SK-N-SH treated with all-trans-retinoic acid at 6 μM for 48 hours (cell line): Measurements from ENCODE around the gene CDK5RAP2.

Experiments used
- ATAC-seq: fragments of 200-7000 bp; cut with Tn5 transposase; 3 replicates; pipeline ENCODE4 v1.9.1; 2020; ENCODE audit warnings: mild to moderate bottlenecking, moderate library complexity
- ARNTL ChIP-seq: fragments of 450-650 bp; formaldehyde crosslinking; IDR thresholded peaks from 2 replicates; pipeline ENCODE4 v1.5.0; 2020; ENCODE audit warnings: low read depth, mild to moderate bottlenecking, moderate library complexity, borderline replicate concordance
- BACH2 ChIP-seq: fragments of 250-450 bp; sonication (Bioruptor Pico); IDR thresholded peaks from 2 replicates; pipeline ENCODE4 v1.9.0; 2021; ENCODE audit warnings: mild to moderate bottlenecking, borderline replicate concordance
- CSDC2 ChIP-seq: fragments of 250-450 bp; sonication (Bioruptor Pico); IDR thresholded peaks from 2 replicates; pipeline ENCODE4 v1.5.0; 2020; ENCODE audit warnings: mild to moderate bottlenecking, moderate library complexity
- GLIS3 ChIP-seq: fragments of 250-450 bp; sonication (Bioruptor Pico); IDR thresholded peaks from 2 replicates; pipeline ENCODE4 v1.5.0; 2020; ENCODE audit warnings: mild to moderate bottlenecking, moderate library complexity
- ISL1 ChIP-seq: fragments of 250-450 bp; sonication (Bioruptor Pico); IDR thresholded peaks from 2 replicates; pipeline ENCODE4 v2.1.2; 2022; ENCODE audit warnings: mild to moderate bottlenecking, moderate library complexity
- PPARA ChIP-seq: fragments of 250-450 bp; sonication (Bioruptor Pico); IDR thresholded peaks from 2 replicates; pipeline ENCODE4 v1.5.0; 2020; ENCODE audit warnings: mild to moderate bottlenecking, borderline replicate concordance
- RARB ChIP-seq: fragments of 250-450 bp; sonication (Bioruptor Pico); IDR thresholded peaks from 2 replicates; pipeline ENCODE4 v1.8.0; 2021; ENCODE audit warnings: mild to moderate bottlenecking, moderate library complexity
- SNAI2 ChIP-seq: fragments of 250-450 bp; sonication (Bioruptor Pico); IDR thresholded peaks from 2 replicates; pipeline ENCODE4 v1.5.0; 2020; ENCODE audit warnings: mild to moderate bottlenecking, moderate library complexity
- TOX ChIP-seq: fragments of 250-450 bp; sonication (Bioruptor Pico); IDR thresholded peaks from 2 replicates; pipeline ENCODE4 v1.8.0; 2021; ENCODE audit warnings: mild to moderate bottlenecking, moderate library complexity, borderline replicate concordance
- TSHZ2 ChIP-seq: fragments of 250-450 bp; sonication (Bioruptor Pico); IDR thresholded peaks from 2 replicates; pipeline ENCODE4 v1.5.0; 2020; ENCODE audit warnings: mild to moderate bottlenecking, moderate library complexity
- ZC3H10 ChIP-seq: fragments of 250-450 bp; sonication (Bioruptor Pico); IDR thresholded peaks from 2 replicates; pipeline ENCODE4 v1.5.1; 2021; ENCODE audit warnings: mild to moderate bottlenecking, moderate library complexity
- ZFP30 ChIP-seq: fragments of 450-650 bp; formaldehyde crosslinking; IDR thresholded peaks from 2 replicates; pipeline ENCODE4 v1.5.0; 2022; ENCODE audit warnings: mild to moderate bottlenecking, moderate library complexity
- ZNF565 ChIP-seq: fragments of 450-650 bp; formaldehyde crosslinking; conservative IDR thresholded peaks from 2 replicates; pipeline ENCODE4 v1.5.0; 2020; ENCODE audit warnings: low read depth, mild to moderate bottlenecking, moderate library complexity
- ZNF70 ChIP-seq: fragments of 450-650 bp; formaldehyde crosslinking; IDR thresholded peaks from 2 replicates; pipeline ENCODE4 v1.5.0; 2020; ENCODE audit warnings: mild to moderate bottlenecking, moderate library complexity
- ZNF8 ChIP-seq: fragments of 450-650 bp; formaldehyde crosslinking; IDR thresholded peaks from 2 replicates; pipeline ENCODE4 v1.5.0; 2020; ENCODE audit warnings: mild to moderate bottlenecking, moderate library complexity
- TF ChIP-seq, protein P1 (sequence below): fragments of 250-450 bp; sonication (Bioruptor Pico); IDR thresholded peaks from 2 replicates; pipeline ENCODE4 v1.8.0; 2020; ENCODE audit warnings: mild to moderate bottlenecking, moderate library complexity, borderline replicate concordance
- TF ChIP-seq, protein P2 (sequence below): fragments of 250-450 bp; sonication (Bioruptor Pico); IDR thresholded peaks from 2 replicates; pipeline ENCODE4 v1.8.0; 2021; ENCODE audit warnings: low read depth, mild to moderate bottlenecking, moderate library complexity, borderline replicate concordance
- TF ChIP-seq, protein P3 (sequence below): fragments of 250-450 bp; sonication (Bioruptor Pico); IDR thresholded peaks from 2 replicates; pipeline ENCODE4 v1.5.1; 2020; ENCODE audit warnings: low read depth, mild to moderate bottlenecking, moderate library complexity

CDK5RAP2 gene

DNA sequence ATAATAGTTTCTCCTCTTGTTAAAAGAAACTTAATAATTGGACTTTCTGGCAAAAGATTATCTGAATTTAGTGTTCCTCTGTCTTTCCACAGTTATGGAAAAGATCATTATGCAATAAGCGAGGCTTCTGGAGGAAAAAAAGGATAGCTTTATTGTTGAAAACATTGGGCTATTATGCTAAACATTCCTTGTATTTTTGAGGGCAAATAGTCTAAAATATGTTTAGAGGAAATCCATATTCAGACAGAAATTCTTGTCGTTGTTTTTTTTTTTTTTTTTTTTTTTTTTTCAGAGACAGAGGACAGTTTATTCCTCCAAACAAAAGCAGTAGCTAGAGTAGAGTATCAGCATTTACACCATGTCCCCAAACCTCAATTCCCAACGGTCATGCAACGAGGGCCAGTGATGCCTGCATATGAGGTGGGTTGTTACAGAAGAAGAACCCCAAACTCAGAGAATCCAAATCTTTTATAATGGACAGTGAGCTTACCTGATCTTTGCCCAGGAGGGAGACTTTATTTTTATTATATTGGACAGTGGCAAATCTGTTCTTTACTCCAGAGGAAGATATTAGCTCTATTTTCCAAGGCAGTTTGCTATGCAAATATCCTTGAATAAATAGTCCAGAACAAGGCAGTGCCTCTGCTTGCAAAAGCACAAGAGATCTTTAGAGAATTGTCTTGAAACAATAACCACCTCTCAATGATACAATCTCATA is 48.4 kb upstream of the CDK5RAP2 start (continued):
- TF ChIP-seq ZC3H10 (no peak), SNAI2 (CRISPR knock-in tag) (no peak), ZFP30 (CRISPR knock-in tag) (no peak), ZNF70 (CRISPR knock-in tag) (no peak), ARNTL (no peak), BACH2 (CRISPR knock-in tag) (no peak), ZNF8 (CRISPR knock-in tag) (no peak)
- TF ChIP-seq, protein P1, sequence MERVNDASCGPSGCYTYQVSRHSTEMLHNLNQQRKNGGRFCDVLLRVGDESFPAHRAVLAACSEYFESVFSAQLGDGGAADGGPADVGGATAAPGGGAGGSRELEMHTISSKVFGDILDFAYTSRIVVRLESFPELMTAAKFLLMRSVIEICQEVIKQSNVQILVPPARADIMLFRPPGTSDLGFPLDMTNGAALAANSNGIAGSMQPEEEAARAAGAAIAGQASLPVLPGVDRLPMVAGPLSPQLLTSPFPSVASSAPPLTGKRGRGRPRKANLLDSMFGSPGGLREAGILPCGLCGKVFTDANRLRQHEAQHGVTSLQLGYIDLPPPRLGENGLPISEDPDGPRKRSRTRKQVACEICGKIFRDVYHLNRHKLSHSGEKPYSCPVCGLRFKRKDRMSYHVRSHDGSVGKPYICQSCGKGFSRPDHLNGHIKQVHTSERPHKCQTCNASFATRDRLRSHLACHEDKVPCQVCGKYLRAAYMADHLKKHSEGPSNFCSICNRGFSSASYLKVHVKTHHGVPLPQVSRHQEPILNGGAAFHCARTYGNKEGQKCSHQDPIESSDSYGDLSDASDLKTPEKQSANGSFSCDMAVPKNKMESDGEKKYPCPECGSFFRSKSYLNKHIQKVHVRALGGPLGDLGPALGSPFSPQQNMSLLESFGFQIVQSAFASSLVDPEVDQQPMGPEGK: no peak
- TF ChIP-seq, all 23 proteins: peak for 0

DNA sequence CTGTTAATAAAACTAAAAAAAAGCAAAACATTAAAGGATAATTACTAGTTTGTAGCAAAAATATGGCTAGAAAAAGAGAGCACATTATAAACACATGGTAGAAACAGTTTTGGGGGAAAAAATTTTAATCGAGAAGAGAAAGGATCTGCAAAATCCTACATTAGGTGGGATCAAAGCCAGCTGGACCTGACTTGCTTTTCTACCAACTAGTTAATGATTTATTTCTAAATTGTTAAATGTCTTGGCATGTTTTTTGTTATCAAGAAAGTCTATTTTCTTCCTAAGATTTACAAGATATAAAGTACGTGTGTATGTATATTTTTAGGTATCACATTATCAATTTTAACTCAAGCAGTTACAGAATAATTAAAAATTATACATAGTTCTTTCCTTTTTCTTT is 47.1 kb upstream of the CDK5RAP2 start:
- ATAC-seq: no peak
- TF ChIP-seq ZNF70 (CRISPR knock-in tag) (no peak), PPARA (CRISPR knock-in tag) (no peak), ZNF8 (CRISPR knock-in tag) (no peak), RARB (CRISPR knock-in tag) (no peak), ZNF565 (CRISPR knock-in tag) (no peak), GLIS3 (CRISPR knock-in tag) (no peak), CSDC2 (CRISPR knock-in tag) (no peak), TSHZ2 (CRISPR knock-in tag) (no peak), SNAI2 (CRISPR knock-in tag) (no peak)
- TF ChIP-seq, protein P2, sequence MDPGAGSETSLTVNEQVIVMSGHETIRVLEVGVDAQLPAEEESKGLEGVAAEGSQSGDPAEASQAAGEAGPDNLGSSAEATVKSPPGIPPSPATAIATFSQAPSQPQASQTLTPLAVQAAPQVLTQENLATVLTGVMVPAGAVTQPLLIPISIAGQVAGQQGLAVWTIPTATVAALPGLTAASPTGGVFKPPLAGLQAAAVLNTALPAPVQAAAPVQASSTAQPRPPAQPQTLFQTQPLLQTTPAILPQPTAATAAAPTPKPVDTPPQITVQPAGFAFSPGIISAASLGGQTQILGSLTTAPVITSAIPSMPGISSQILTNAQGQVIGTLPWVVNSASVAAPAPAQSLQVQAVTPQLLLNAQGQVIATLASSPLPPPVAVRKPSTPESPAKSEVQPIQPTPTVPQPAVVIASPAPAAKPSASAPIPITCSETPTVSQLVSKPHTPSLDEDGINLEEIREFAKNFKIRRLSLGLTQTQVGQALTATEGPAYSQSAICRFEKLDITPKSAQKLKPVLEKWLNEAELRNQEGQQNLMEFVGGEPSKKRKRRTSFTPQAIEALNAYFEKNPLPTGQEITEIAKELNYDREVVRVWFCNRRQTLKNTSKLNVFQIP: no peak
- TF ChIP-seq, protein P1: no peak

GRCh38 chr9:120626512-120626911 is 46.5 kb upstream of the CDK5RAP2 start:
- no peak for ATAC-seq
- TF ChIP-seq TOX (CRISPR knock-in tag) (no peak), ARNTL (no peak), ISL1 (CRISPR knock-in tag) (no peak)
- TF ChIP-seq, all 23 proteins: peak for 0

DNA sequence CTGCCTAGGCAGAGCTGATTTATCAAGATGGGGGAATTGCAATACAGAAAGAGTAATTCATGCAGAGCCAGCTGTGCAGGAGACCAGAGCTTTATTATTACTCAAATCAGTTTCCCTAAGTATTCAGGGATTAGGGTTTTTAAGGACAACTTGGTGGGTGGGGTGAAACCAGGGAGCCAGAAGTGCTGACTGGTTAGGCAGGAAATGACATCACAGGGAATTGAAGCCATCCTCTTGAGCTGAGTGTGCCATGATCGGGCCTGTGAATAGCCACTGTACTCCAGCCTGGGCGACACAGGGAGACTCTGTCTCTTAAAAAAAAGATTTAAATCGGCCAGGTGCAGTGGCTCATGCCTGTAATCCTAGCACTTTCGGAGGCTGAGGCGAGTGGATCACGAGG is 45.3 kb upstream of the CDK5RAP2 start:
- no peak for ATAC-seq
- TF ChIP-seq, protein P3, sequence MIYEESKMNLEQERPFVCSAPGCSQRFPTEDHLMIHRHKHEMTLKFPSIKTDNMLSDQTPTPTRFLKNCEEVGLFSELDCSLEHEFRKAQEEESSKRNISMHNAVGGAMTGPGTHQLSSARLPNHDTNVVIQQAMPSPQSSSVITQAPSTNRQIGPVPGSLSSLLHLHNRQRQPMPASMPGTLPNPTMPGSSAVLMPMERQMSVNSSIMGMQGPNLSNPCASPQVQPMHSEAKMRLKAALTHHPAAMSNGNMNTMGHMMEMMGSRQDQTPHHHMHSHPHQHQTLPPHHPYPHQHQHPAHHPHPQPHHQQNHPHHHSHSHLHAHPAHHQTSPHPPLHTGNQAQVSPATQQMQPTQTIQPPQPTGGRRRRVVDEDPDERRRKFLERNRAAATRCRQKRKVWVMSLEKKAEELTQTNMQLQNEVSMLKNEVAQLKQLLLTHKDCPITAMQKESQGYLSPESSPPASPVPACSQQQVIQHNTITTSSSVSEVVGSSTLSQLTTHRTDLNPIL: no peak
- TF ChIP-seq ZNF70 (CRISPR knock-in tag): no peak
